ENCODE results near the gene CCDC102A.

- TF ChIP-seq ZNF274 (IDR thresholded peaks at IDR 0.05; ENCODE audit: low read depth, low read length), result no peak
- TF ChIP-seq YY1 (IDR thresholded peaks at IDR 0.05; ENCODE audit: insufficient read depth, insufficient read length), result no peak
These were observed 27.0 kb downstream of the CCDC102A start for GRCh38 chr16:57509231-57509923.

Data from NT2/D1 (cell line).